Activated T-helper 17 cell treated with anti-CD3 and anti-CD28 coated beads, Interleukin-2, amount 50 U/mL, for 72 hours (primary cell): ENCODE data around the gene SEMA6C. TPM values are rescaled to one million over a fixed set of nuclear protein-coding genes. Genes with fewer than 3 reads are reported as not detected.

Experiments used
- ATAC-seq: fragments of 150-1000 bp; cut with Tn5 transposase; replicated peaks from 2 replicates; pipeline ENCODE4 v1.10.0; 2021; ENCODE audit warnings: mild to moderate bottlenecking, moderate library complexity
- H3K27ac Mint-ChIP-seq: one replicate; pipeline ENCODE4 v1.8.0; 2022; ENCODE audit warnings: mixed read lengths
- H3K27me3 Mint-ChIP-seq: one replicate; pipeline ENCODE4 v1.8.0; 2022; ENCODE audit warnings: mixed read lengths
- H3K36me3 Mint-ChIP-seq: one replicate; pipeline ENCODE4 v1.8.0; 2022; ENCODE audit warnings: low read depth, mild to moderate bottlenecking, mixed read lengths
- H3K4me1 Mint-ChIP-seq: one replicate; pipeline ENCODE4 v1.8.0; 2022; ENCODE audit warnings: mixed read lengths
- H3K4me3 Mint-ChIP-seq: one replicate; pipeline ENCODE4 v1.8.0; 2022; ENCODE audit warnings: mild to moderate bottlenecking, mixed read lengths
- H3K9me3 Mint-ChIP-seq: one replicate; pipeline ENCODE4 v1.8.0; 2022; ENCODE audit warnings: mixed read lengths
- total RNA-seq, 2 donors: library from RNA; stranded (reverse); gene quantifications; one replicate each; pipeline ENCODE4 v1.2.3, GENCODE V29; 2022

Gene SEMA6C
- total RNA-seq, 2 donors from 2014 or later: 5.4 to 6.3 TPM

DNA sequence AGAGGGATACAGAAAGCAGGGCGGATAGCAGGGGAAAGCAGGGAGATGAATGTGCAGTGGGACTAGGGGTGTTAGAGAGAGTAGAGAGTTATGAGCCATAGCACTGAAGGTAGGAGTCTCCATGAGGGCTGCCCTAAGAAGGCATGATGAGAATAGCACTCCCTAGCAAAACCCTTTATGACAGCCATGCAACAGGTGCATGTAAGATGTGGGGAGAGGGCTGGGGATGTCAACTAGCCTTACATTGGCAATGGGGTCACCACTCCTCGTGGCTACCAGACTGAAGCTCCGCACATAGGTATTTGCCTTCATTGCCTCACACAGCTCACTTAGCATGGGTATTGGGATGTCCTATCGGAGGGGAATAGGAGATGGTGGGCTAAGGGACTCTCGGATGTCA, 24.8 kb upstream of the SEMA6C start:
- no peaks in the 10 kb centered on the region for H3K9me3 Mint-ChIP-seq
- peaks cover 4% of the 10 kb centered on the region for H3K4me1 Mint-ChIP-seq
- H3K4me3 Mint-ChIP-seq: no peak overlapping the region
- peak overlapping the region; percentile 4 for H3K27ac Mint-ChIP-seq
- ATAC-seq: no peak
- H3K27me3 Mint-ChIP-seq: no peaks in the 10 kb centered on the region
- peaks cover 91% of the 10 kb centered on the region for H3K36me3 Mint-ChIP-seq

DNA sequence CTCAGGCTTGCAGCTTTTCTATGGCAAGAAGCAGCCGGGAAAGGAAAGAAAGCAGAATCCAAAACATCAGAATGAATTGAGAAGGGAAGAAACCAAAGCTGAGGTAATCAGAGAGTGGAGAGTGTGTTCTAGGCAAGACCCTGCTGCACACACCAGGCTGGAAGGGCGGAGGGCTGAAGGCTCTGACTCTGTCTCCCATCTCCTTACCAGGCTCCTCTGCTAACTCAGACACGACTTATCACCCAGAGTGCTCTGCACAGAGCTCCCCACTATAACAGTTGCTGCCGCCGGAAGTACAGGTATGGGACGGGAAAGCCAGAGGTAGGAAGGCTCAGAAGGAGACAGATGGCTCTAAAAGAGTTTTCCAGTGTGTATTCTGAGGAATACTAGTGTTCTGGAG, 20.7 kb upstream of the SEMA6C start:
- H3K27ac Mint-ChIP-seq: peak overlapping the region; percentile 99
- H3K4me1 Mint-ChIP-seq: peaks cover 19% of the 10 kb centered on the region
- H3K27me3 Mint-ChIP-seq: no peaks in the 10 kb centered on the region
- H3K36me3 Mint-ChIP-seq: peaks cover 86% of the 10 kb centered on the region
- ATAC-seq: no peak
- peak overlapping the region; percentile 99 for H3K4me3 Mint-ChIP-seq
- no peaks in the 10 kb centered on the region for H3K9me3 Mint-ChIP-seq

DNA sequence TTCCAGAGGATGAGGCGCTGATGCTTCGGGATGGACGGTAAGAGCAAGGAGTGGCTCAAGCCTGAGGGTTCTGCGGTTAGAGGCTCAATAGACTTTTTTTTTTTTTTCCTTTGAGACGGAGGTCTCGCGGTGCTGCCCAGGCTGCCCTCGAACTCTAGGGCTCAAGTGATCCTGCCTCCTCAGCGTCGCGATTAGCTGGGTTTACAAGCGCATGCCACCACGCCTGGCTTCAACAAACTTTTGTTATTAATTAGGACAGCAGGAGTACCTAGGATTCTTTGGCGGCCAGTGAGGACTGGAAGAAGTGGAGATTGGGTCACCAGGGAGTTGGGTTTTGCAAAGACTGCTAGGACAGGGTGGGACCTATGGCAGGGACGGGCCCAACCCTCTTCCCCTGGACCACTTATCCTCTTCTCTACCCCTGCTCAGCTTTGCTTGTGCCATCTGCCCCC, 20.1 kb upstream of the SEMA6C start:
- peak; percentile 5 for ATAC-seq
- Mint-ChIP-seq H3K4me1 (peaks cover 24% of the 10 kb centered on the region), H3K27me3 (no peaks in the 10 kb centered on the region), H3K36me3 (peaks cover 87% of the 10 kb centered on the region), H3K27ac (peak overlapping the region; percentile 99), H3K4me3 (peak overlapping the region; percentile 99), H3K9me3 (no peaks in the 10 kb centered on the region)

DNA sequence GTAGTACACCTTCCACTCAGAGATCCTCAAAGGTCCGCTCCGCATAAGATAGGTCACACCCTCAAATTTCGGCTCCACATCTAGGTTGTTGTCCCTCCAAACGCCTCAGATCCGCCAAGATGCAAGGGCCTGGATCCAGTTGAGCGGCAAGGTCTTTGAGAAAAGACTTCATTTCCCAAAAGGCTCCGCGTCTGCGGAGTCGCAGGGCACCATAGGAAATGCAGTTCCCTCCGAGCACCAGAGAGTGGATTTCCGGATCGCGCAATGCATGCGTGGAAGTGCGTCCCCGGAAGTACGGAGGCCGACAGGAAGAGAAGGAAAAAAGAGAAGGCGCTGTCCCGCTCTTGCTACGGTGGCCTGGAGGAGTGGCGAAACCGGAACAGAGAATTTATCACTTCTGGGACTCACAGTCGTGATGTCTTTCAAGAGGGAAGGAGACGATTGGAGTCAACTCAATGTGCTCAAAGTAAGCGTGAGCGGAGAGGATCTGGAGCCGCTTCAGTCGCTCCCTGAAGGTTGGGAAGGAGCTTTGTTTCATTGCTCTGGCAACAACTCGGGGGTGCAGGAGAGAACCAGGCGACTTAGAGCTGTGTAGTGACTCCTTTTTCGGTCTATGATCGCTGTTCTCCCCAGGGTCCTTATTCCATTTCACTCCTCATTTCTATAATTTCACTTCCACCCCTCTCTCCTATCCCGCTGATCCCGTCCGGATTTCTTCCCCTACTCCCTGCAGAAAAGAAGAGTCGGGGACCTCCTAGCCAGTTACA, 19.5 kb upstream of the SEMA6C start, which contains the start of the genes LYSMD1 and SCNM1:
Gene LYSMD1 (minus strand): TSS at position 165 of the 767 bp plus-strand sequence. CDS start 644 bp downstream, outside the sequence.
Gene SCNM1 (plus strand): TSS at position 407 of the 767 bp plus-strand sequence. CDS start 9 bp downstream, at position 416.
- no peaks in the 10 kb centered on the region for H3K9me3 Mint-ChIP-seq

DNA sequence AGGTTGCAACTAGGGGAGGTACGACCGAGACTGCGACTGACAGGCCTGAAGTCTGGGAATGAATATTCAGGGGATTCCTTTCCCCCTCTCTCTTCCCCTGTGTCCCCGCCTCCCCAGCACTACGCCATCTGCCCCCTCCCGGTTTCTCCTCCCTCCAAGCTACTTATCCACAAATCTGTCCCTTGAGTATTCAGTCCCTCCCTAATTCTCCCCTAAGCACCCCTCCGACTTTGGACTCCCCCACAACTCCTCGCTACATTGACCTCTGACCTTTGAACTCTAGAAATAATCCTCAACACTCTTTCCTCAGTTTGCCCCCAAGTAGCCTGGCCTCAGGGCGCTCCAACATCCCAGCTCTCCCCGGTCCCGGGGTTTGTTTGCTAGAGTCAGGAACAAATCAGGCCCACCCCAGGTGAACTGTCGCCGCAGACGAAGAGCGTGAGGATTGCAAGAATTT, 18.9 kb upstream of the SEMA6C start:
- peak; percentile 1 for ATAC-seq
- H3K27me3 Mint-ChIP-seq: no peaks in the 10 kb centered on the region
- peaks cover 24% of the 10 kb centered on the region for H3K4me1 Mint-ChIP-seq
- no peaks in the 10 kb centered on the region for H3K9me3 Mint-ChIP-seq
- H3K27ac Mint-ChIP-seq: peak overlapping the region; percentile 99
- H3K4me3 Mint-ChIP-seq: peak overlapping the region; percentile 99
- peaks cover 88% of the 10 kb centered on the region for H3K36me3 Mint-ChIP-seq

More for the DNA sequence above, 19.5 kb upstream of the SEMA6C start, which contains the start of the genes LYSMD1 and SCNM1:
- ATAC-seq: peak; percentile 96
- Mint-ChIP-seq H3K36me3 (peaks cover 88% of the 10 kb centered on the region), H3K4me3 (peak within 1 kb of the TSS; percentile 99), H3K27me3 (no peaks in the 10 kb centered on the region), H3K27ac (peak within 1 kb of the TSS; percentile 99), H3K4me1 (peaks cover 24% of the 10 kb centered on the region)

DNA sequence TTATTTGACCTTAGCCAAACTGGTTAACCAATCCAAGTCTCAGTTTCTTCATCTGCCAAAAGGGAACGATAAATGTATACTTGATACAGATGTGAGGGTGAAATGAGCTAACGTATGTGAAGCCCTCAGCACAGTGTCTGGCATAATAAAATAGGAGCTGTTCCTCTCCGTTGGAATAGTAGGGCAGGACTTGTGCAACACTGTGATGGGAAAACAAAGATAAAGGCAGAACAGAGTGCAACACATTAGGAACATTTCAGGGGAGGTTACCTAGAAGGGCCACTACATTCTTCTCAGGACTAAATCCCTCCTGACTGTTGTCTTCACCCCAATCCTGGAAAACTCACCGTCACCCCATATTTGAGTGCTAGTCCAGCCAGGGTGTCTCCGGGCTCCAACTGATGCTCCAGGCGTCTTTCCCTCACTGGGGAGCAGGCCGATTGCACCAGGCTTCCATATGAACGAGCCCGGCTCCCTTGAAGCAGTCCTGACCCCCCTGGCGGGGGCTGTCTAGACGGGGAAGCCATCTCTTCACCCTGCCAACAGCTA, 18.4 kb upstream of the SEMA6C start:
- peak overlapping the region; percentile 99 for H3K27ac Mint-ChIP-seq
- no peak for ATAC-seq
- peaks cover 26% of the 10 kb centered on the region for H3K4me1 Mint-ChIP-seq
- peaks cover 88% of the 10 kb centered on the region for H3K36me3 Mint-ChIP-seq
- H3K4me3 Mint-ChIP-seq: peak overlapping the region; percentile 99
- no peaks in the 10 kb centered on the region for H3K9me3 Mint-ChIP-seq
- no peaks in the 10 kb centered on the region for H3K27me3 Mint-ChIP-seq

DNA sequence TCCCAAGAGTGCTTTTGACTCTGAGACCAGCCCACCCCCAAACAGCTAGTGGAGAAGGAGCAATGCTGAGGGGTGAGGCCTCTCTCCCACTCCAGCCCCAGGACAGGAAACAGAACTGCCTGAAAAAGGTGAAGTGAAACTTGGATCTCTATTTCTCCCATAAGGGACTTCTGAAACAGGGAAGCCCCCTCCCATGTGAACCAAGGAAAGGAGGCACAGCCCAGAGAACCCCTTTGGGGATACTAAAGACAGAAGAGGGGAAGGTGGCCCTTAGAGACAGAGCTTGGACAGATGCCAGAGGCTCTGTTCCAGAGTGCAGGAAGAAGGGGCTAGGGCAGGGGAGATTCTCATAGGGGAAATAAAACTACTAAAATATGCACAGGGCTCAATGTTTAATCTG, 12.9 kb upstream of the SEMA6C start:
- Mint-ChIP-seq H3K27me3 (no peaks in the 10 kb centered on the region), H3K36me3 (peaks cover 72% of the 10 kb centered on the region), H3K9me3 (no peaks in the 10 kb centered on the region), H3K27ac (peak overlapping the region; percentile 92), H3K4me3 (peak overlapping the region; percentile 96), H3K4me1 (peaks cover 41% of the 10 kb centered on the region)
- no peak for ATAC-seq

DNA sequence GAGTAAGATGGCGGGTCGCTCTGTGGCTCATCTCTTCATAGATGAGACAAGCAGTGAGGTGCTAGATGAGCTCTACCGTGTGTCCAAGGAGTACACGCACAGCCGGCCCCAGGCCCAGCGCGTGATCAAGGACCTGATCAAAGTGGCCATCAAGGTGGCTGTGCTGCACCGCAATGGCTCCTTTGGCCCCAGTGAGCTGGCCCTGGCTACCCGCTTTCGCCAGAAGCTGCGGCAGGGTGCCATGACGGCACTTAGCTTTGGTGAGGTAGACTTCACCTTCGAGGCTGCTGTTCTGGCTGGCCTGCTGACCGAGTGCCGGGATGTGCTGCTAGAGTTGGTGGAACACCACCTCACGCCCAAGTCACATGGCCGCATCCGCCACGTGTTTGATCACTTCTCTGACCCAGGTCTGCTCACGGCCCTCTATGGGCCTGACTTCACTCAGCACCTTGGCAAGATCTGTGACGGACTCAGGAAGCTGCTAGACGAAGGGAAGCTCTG, 12.4 kb upstream of the SEMA6C start:
- H3K4me3 Mint-ChIP-seq: peak overlapping the region; percentile 96
- no peak for ATAC-seq
- H3K27ac Mint-ChIP-seq: peak overlapping the region; percentile 92
- H3K27me3 Mint-ChIP-seq: no peaks in the 10 kb centered on the region
- H3K4me1 Mint-ChIP-seq: peaks cover 41% of the 10 kb centered on the region
- peaks cover 67% of the 10 kb centered on the region for H3K36me3 Mint-ChIP-seq
- H3K9me3 Mint-ChIP-seq: no peaks in the 10 kb centered on the region

DNA sequence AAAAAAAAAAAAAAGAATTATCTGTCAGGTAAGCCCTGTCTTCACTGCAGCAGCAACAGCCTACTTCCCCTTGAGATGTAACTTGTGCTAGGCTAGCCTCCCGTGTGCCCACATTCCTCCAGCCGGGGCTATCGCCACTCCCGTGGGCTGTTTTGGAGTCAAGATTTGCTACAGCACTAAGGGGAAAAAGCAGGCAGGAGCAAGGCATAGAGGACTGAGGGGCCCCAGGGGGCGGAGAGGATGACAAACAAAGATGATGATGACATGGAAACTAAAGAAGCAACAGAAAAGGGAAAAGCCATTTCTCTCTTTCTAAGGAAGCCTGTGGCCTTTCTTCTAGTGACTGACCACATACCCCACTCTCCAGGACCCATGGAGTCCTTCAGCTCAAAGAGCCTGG, 11.9 kb upstream of the SEMA6C start:
- H3K4me3 Mint-ChIP-seq: peak overlapping the region; percentile 96
- H3K27me3 Mint-ChIP-seq: no peaks in the 10 kb centered on the region
- H3K4me1 Mint-ChIP-seq: peaks cover 41% of the 10 kb centered on the region
- peak; percentile 36 for ATAC-seq
- H3K36me3 Mint-ChIP-seq: peaks cover 66% of the 10 kb centered on the region
- peak overlapping the region; percentile 92 for H3K27ac Mint-ChIP-seq
- no peaks in the 10 kb centered on the region for H3K9me3 Mint-ChIP-seq

DNA sequence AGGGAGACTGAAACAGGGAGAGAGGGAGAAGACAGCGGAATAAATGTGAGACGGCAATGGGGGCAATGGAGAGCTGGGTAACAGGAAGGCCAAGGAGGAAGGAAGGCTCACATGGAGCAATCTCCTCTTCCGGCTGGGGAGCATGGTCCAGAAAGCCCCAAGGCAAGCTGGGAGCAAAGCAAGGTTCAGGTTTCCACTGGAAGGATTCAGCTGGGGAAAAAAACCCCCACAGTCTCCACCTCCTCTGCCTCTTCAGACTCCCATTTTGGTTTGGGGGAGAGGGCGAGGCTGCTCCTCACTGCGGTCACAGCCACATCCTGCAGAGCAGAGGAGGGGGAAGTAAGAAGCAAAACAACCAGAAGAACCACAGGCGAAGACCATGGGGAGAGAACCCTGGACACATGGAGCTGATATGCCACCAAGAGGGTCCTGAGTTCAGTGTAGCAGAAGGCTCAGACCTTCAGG, 10.7 kb upstream of the SEMA6C start:
- peaks cover 59% of the 10 kb centered on the region for H3K36me3 Mint-ChIP-seq
- peaks cover 34% of the 10 kb centered on the region for H3K4me1 Mint-ChIP-seq
- no peaks in the 10 kb centered on the region for H3K27me3 Mint-ChIP-seq
- ATAC-seq: peak; percentile 59
- peak overlapping the region; percentile 96 for H3K4me3 Mint-ChIP-seq
- H3K9me3 Mint-ChIP-seq: no peaks in the 10 kb centered on the region
- peak overlapping the region; percentile 92 for H3K27ac Mint-ChIP-seq

DNA sequence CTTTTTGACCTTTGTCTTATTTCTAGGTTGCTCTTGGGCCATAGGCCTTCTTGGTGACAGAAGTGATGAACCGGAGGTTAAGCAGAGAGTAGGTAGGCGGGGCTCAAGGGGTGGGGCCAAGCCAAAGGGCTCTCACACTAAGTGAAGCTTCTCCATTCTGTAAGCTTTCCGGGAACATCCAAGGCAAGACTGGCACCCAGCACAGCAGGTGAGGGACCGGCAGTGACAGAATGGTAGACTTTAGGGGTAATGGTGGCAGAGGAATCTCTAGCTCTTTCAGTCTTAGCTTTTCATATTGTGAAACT, 10.0 kb upstream of the SEMA6C start, which contains the start of gene TNFAIP8L2:
Gene TNFAIP8L2 (plus strand): TSS at position 135 of the 305 bp plus-strand sequence. CDS start 2,049 bp downstream, outside the sequence.
- Mint-ChIP-seq H3K9me3 (no peaks in the 10 kb centered on the region), H3K4me1 (peaks cover 29% of the 10 kb centered on the region), H3K4me3 (peak within 1 kb of the TSS; percentile 96), H3K27me3 (no peaks in the 10 kb centered on the region), H3K27ac (peak within 1 kb of the TSS; percentile 92), H3K36me3 (peaks cover 53% of the 10 kb centered on the region)
- peak; percentile 89 for ATAC-seq

DNA sequence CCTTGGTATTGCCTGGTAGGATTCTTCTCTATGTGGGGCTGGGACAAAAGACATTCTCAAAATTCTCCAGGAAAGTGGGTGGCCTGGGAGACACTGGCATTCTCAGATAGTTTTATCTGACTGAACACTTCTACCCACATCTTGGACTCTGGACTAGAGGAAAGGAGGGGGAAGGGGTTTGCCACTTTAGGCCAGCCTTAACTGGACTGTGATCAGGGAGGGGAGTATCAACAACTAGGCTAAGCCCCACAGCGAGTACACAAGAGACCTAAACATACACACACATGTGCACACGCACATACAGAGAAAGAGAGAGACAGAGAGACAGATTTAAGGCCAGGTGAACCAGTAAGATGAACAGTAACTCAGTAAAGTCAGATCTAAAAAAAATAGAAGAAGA, 1.2 kb upstream of the SEMA6C start:
- H3K9me3 Mint-ChIP-seq: no peaks in the 10 kb centered on the region
- no peaks in the 10 kb centered on the region for H3K27me3 Mint-ChIP-seq
- H3K4me3 Mint-ChIP-seq: peak overlapping the region; percentile 90
- no peak for ATAC-seq
- H3K4me1 Mint-ChIP-seq: peaks cover 11% of the 10 kb centered on the region
- no peak overlapping the region for H3K27ac Mint-ChIP-seq
- no peaks in the 10 kb centered on the region for H3K36me3 Mint-ChIP-seq

DNA sequence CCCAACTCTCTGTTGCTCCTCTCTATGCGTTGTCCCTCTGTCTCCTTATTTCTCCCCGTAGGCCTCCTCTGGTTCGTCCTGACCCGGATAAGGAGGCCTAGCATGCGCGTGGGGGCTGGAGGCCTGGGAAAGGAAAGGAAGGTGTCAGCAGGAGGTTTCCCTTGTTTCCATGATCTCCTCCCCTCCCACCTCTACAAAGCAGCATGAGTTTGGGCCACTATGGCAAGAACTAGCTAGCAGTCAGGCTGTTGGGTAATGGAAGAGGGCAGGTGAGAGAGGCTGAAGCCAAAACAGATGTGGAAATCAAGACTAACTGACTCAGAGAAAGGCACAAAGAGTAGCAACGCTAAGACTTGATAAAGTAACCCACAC, 687 bp upstream of the SEMA6C start:
- Mint-ChIP-seq H3K4me1 (peaks cover 11% of the 10 kb centered on the region), H3K36me3 (no peaks in the 10 kb centered on the region), H3K27me3 (no peaks in the 10 kb centered on the region), H3K27ac (peak overlapping the region; percentile 72), H3K9me3 (no peaks in the 10 kb centered on the region), H3K4me3 (peak overlapping the region; percentile 90)
- ATAC-seq: no peak

DNA sequence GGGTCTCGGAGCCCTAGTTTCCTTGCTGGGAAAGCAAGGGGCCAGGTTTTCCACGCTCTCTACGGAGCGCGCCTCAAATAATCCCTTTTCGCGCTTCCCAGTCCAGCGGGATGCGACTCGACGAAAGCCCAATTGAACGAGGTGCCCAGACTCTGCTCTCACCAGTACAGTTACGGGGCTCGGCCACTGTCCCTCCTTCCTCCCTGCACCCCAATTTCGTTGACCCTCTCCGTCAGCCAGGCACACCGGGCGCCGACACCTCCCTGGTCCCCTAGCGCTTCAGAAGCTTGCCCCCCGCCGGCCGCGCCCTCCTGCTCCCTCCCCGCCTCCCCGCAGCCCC, 389 bp downstream of the SEMA6C start:
- Mint-ChIP-seq H3K27ac (peak overlapping the region; percentile 72), H3K27me3 (no peaks in the 10 kb centered on the region), H3K9me3 (no peaks in the 10 kb centered on the region), H3K4me1 (peaks cover 11% of the 10 kb centered on the region), H3K36me3 (no peaks in the 10 kb centered on the region), H3K4me3 (peak overlapping the region; percentile 90)
- peak; percentile 8 for ATAC-seq
